Measurements from ENCODE around the gene AGFG1. TPM values are rescaled to one million over a fixed set of nuclear protein-coding genes. Genes with fewer than 3 reads are reported as not detected.

AGFG1 gene
- total and polyA plus RNA-seq, 2 donors (not counting 1 experiment from before 2014, with no cell fraction given), result 28.7 to 83.3 TPM

GRCh38 chr2:227456772-227457171, 15.2 kb upstream of the AGFG1 start:
- CTCF ChIA-PET, result interaction anchor here (0.6 to 1.5 kb wide), 4 partner anchors 17 to 101 kb away, joined by 3 to 5 read pairs (median 3); no protein-coding TSS in a partner anchor
- DNase-seq, result no peak
- WGBS (ENCODE audit: insufficient coverage), result 85% methylated on average over 4 of the region's 4 CpGs
- Histone ChIP-seq H3K27ac (ENCODE audit: low read length in 2 of 2) (no peak overlapping the region), H2AFZ (ENCODE audit: insufficient read depth, low read depth, low read length, poor library complexity, severe bottlenecking) (no peak overlapping the region), H3K79me2 (ENCODE audit: control insufficient read depth, insufficient read depth, low read length) (no peaks in the 10 kb centered on the region), H3K4me3 (ENCODE audit: control extremely low read depth in 1 of 5, extremely low read depth in 1 of 5, insufficient read depth in 1 of 5, low read depth in 2 of 5, low read length in 4 of 5) (no peak overlapping the region), H3K36me3 (replicated peaks in 1 of 2; ENCODE audit: control extremely low read depth in 1 of 2, control insufficient read depth in 1 of 2, extremely low read depth in 1 of 2, insufficient read depth in 2 of 2, low read length in 1 of 2) (no peaks in the 10 kb centered on the region), H3K4me1 (ENCODE audit: control insufficient read depth in 2 of 2, insufficient read depth in 2 of 2, low read length in 2 of 2) (peaks cover 22 to 24% of the 10 kb centered on the region in 2 donors), H3K9me3 (ENCODE audit: control extremely low read depth in 1 of 3, control insufficient read depth in 2 of 3, insufficient read depth in 1 of 3, low read length in 2 of 3) (no peaks in the 10 kb centered on the region), H3K4me2 (replicated peaks; ENCODE audit: low read depth, low read length, poor library complexity, severe bottlenecking) (no peak overlapping the region), H4K20me1 (ENCODE audit: control insufficient read depth, insufficient read depth, low read length, poor library complexity, severe bottlenecking) (no peaks in the 10 kb centered on the region), H3K9ac (ENCODE audit: low read length) (no peak overlapping the region), H3K27me3 (replicated peaks in 1 of 4; ENCODE audit: control extremely low read depth in 1 of 4, control insufficient read depth in 3 of 4, insufficient read depth in 4 of 4, low read length in 3 of 4) (no peaks in the 10 kb centered on the region)
- Mint-ChIP-seq H3K4me1 (peaks cover 40% of the 10 kb centered on the region), H3K27me3 (no peaks in the 10 kb centered on the region), H3K4me3 (no peak overlapping the region), H3K27ac (peak overlapping the region; percentile 32), H3K9me3 (ENCODE audit: insufficient read depth) (no peaks in the 10 kb centered on the region)
- POLR2A ChIA-PET, result interaction anchor here (0.7 kb wide), 1 partner anchor 693 kb away, joined by 3 read pairs; no protein-coding TSS in a partner anchor
- intact Hi-C loops (cut with micrococcal nuclease), result no loop called here
- no peak for ATAC-seq (ENCODE audit: low read depth)
- TF ChIP-seq CTCF (IDR thresholded peaks at IDR 0.05), result no peak
- no peak for TF ChIP-seq EZH2 (IDR thresholded peaks at IDR 0.05; ENCODE audit: borderline replicate concordance, insufficient read depth, low read depth, low read length, poor library complexity, severe bottlenecking)

GRCh38 chr2:227460070-227460485, 11.9 kb upstream of the AGFG1 start:
- H3K27ac ChIP-seq (ENCODE audit: low read length in 2 of 2), result no peak overlapping the region
- peak; percentile 36 for DNase-seq
- peak overlapping the region; percentile 27 for H3K27ac Mint-ChIP-seq
- CTCF ChIA-PET, result interaction anchor here (1.6 kb wide), 1 partner anchor 11 kb away, joined by 4 read pairs; no protein-coding TSS in a partner anchor
- TF ChIP-seq CTCF (IDR thresholded peaks at IDR 0.05) (no peak), EZH2 (IDR thresholded peaks at IDR 0.05; ENCODE audit: borderline replicate concordance, insufficient read depth, low read depth, low read length, poor library complexity, severe bottlenecking) (no peak)
- H3K4me3 ChIP-seq (ENCODE audit: control extremely low read depth in 1 of 5, extremely low read depth in 1 of 5, insufficient read depth in 1 of 5, low read depth in 2 of 5, low read length in 4 of 5), result no peak overlapping the region
- POLR2A ChIA-PET, result no interaction called here
- H3K79me2 ChIP-seq (ENCODE audit: control insufficient read depth, insufficient read depth, low read length), result no peaks in the 10 kb centered on the region
- H3K9ac ChIP-seq (ENCODE audit: low read length), result no peak overlapping the region
- H3K27me3 ChIP-seq (replicated peaks in 1 of 4; ENCODE audit: control extremely low read depth in 1 of 4, control insufficient read depth in 3 of 4, insufficient read depth in 4 of 4, low read length in 3 of 4), result no peaks in the 10 kb centered on the region
- peaks cover 52 to 54% of the 10 kb centered on the region in 2 donors for H3K4me1 ChIP-seq (ENCODE audit: control insufficient read depth in 2 of 2, insufficient read depth in 2 of 2, low read length in 2 of 2)
- no peaks in the 10 kb centered on the region for H3K27me3 Mint-ChIP-seq
- intact Hi-C loops (cut with micrococcal nuclease), result loop anchor here (5.0 kb wide), 1 partner anchor 48 kb away; no protein-coding TSS in a partner anchor
- no peaks in the 10 kb centered on the region for H4K20me1 ChIP-seq (ENCODE audit: control insufficient read depth, insufficient read depth, low read length, poor library complexity, severe bottlenecking)
- H3K9me3 Mint-ChIP-seq (ENCODE audit: insufficient read depth), result no peaks in the 10 kb centered on the region
- no peaks in the 10 kb centered on the region for H3K36me3 ChIP-seq (replicated peaks in 1 of 2; ENCODE audit: control extremely low read depth in 1 of 2, control insufficient read depth in 1 of 2, extremely low read depth in 1 of 2, insufficient read depth in 2 of 2, low read length in 1 of 2)
- H3K4me2 ChIP-seq (replicated peaks; ENCODE audit: low read depth, low read length, poor library complexity, severe bottlenecking), result peak overlapping the region; percentile 49
- H3K9me3 ChIP-seq (ENCODE audit: control extremely low read depth in 1 of 3, control insufficient read depth in 2 of 3, insufficient read depth in 1 of 3, low read length in 2 of 3), result no peaks in the 10 kb centered on the region
- WGBS (ENCODE audit: insufficient coverage), result 2% methylated on average over 7 of the region's 8 CpGs
- peak overlapping the region; percentile 20 for H2AFZ ChIP-seq (ENCODE audit: insufficient read depth, low read depth, low read length, poor library complexity, severe bottlenecking)
- peaks cover 66% of the 10 kb centered on the region for H3K4me1 Mint-ChIP-seq
- ATAC-seq (ENCODE audit: low read depth), result peak; percentile 79
- H3K4me3 Mint-ChIP-seq, result peak overlapping the region; percentile 50

Measured in B cell (primary cell).